Testis (tissue), 2 donors: ENCODE results near the gene SLC36A4.

Source experiments
- POLR2A ChIP-seq: fragments of 450-650 bp; IDR thresholded peaks from one replicate; pipeline ENCODE4 v1.6.1; 2017; ENCODE audit warnings: antibody characterized with exemption, mild to moderate bottlenecking, moderate library complexity
- TF ChIP-seq, protein P1 (sequence below), 3 experiments: fragments of 450-650 bp in 2 of 3; fragments of 200-600 bp in 1 of 3; sonication (generic) in 1 of 3; IDR thresholded peaks; one replicate each; pipeline ENCODE4 v1.5.1; 2016 to 2019; ENCODE audit warnings: antibody characterized with exemption in 3 of 3, mild to moderate bottlenecking in 2 of 3, moderate library complexity in 1 of 3

DNA sequence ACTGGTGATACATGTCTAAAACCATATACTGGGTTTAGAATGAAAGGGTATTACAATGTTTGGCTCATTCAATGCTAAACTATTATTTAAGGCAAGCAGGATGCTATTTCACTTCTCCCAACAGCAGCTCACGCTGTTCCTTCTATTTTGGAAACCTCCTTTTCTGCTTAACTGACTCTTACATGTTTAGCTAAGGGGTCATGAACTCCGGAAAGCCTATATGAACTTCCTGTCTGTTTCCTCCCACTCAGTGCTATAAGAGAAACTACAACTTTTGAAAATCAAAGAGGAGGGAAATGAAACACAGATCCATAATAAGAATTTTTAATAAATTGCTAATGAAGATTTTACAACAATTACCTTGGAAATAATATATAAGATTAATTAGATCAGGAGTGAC lies 30.9 kb downstream of the SLC36A4 start:
- TF ChIP-seq, protein P1, sequence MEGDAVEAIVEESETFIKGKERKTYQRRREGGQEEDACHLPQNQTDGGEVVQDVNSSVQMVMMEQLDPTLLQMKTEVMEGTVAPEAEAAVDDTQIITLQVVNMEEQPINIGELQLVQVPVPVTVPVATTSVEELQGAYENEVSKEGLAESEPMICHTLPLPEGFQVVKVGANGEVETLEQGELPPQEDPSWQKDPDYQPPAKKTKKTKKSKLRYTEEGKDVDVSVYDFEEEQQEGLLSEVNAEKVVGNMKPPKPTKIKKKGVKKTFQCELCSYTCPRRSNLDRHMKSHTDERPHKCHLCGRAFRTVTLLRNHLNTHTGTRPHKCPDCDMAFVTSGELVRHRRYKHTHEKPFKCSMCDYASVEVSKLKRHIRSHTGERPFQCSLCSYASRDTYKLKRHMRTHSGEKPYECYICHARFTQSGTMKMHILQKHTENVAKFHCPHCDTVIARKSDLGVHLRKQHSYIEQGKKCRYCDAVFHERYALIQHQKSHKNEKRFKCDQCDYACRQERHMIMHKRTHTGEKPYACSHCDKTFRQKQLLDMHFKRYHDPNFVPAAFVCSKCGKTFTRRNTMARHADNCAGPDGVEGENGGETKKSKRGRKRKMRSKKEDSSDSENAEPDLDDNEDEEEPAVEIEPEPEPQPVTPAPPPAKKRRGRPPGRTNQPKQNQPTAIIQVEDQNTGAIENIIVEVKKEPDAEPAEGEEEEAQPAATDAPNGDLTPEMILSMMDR (IDR thresholded peaks at IDR 0.05) = no peak
- TF ChIP-seq POLR2A = no peak
